DMS153 treated with DMSO at 0.1 percent for 48 hours (cell line): ENCODE results near the gene DTNB.

Experiments
- DNase-seq: peaks from one replicate; lab custom pipeline; 2025; ENCODE audit not compliant: unreplicated experiment; lab: John Stamatoyannopoulos, UW

DTNB gene

DNA sequence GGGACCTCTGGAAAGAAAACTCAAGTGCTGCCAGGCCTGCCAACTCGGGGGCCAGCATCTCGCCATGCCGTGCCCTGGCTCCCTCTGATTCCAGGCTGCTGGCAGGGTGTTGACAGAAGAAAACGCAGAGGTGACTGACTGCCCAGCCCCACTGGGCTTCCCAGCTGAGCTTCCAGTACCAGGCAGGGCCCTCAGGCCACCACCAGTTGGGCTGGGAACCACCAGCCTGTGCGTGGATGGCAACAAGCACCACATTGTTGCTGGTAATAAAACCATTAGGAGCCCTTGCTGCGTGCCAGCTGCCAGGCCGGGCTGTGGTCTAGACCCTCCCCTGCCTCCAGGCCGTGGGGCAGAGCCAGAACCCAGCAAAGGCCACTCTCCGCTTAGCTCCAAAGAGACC is 340.8 kb downstream of the DTNB start:
- DNase-seq, result no peak

DNA sequence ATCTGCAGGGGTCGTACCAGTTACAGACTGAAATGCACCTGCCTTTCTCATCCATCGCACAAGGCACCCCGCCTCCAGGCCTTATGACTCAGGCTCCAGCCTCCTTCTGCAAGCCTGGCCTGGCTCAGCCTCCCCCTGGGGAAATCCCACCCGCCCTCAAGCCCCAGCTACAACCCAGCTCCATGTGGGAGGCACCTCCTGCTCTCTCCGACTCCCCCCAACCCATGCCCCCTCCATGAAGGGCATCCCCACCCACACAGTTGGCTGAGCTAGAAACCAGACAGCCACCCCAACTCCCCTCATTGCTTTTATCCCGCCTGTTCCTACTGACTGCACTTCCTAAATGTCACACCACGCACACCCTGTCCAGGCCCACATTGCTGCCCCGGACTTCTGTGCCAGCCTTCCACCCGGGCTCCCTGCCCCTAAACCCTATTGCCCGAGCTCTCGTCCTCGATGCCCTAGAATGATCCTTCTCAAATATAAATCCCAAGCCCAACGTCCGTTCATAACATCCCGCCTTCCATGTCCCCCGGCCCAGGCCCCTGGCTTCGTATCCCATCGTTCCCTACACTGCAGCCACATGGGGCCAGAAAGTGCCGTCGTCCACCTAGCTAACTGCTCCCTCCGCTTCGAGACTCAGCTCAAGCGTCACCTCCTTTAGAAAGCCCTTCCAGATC is 341.6 kb downstream of the DTNB start:
- DNase-seq, result no peak

DNA sequence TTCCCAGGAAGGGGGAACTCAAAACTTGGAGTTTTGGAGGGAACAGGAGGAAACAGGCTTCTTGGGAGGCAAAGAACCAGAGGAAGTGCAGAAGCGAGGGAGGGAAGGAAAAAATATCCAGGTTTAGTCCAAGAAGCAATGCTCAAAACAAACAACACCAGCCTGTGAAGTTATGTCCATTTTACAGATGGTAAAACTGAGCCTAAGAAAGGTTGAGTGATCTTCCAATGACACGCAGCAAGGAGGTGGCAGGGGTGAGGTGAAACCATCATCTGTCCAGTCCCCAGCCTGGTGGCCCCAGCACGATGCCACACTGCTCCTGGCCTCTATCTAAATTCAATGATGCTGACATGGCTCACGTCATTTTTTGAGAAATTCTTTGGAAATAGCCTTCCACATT is 342.4 kb downstream of the DTNB start:
- DNase-seq, result no peak

DNA sequence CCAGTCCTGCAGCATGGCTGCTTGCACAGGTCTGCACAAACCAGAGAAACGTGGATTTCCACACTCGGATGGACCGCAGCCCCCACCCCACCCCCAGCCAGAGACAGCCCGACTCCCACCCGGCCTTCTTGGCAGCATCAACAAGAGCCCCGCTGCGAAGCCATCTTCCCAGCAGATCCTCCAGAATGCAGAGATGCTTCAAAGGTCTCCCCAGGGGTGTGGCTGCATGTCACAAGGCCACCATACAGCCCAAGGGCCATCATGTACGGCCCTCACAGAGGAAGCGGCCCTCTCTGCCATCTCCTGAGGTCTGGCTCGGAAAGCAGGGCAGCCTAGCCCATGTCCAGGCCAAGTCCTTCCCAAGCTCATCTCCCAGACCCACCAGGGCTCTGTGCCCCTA is 343.1 kb downstream of the DTNB start:
- no peak for DNase-seq

DNA sequence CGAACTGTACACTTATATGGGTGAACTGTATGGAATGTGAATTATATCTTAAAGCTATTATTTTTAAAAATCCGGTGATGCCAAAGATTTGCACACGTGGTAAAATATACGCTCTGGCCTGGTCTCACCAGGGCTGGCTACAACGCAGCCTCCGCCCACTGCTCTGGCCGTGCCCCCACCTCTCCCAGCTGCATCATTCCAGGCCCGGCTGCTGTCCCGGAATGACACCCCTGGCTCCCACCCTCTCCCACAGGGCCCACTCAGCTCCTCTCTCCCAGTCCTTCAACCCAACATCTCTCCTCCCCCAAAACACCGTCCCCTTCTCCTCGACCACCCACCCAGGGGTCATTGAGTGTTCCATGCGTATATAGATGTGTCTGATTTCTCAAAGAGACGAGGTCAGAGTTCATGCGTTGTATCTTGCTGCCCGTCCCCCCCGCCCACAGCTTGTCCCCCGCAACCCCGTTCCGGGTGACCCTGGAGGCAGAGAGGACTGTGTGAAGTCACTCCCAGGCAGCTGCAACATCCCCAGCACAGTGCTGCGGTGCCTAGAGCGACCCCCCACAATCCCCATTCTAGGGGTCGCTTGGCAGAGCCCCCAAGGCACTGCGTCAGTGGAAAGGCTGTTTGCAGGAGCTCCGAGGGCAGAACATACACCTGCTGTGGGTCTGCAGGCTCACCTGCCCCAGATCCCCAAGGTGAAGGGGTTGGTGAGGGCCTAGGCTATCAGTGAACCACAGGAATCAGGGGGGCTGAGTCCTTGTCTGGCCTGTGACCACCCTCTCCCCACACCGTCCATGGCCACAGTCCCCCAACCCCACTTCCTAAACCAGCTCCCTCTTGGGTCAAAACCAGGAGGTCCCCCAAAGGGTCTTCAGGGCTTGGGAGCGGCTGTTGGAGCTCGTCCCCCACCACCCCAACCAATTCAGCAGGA is 345.0 kb downstream of the DTNB start:
- no peak for DNase-seq
